ENCODE results near the gene PPP1R15B. TPM values are rescaled to one million over a fixed set of nuclear protein-coding genes. Genes with fewer than 3 reads are reported as not detected.

PPP1R15B gene
- total RNA-seq, 1 donor from 2014 or later = 43.2 TPM

- H3K4me1 Mint-ChIP-seq (ENCODE audit: unreplicated experiment) = peaks cover 19% of the 10 kb centered on the region
- peaks cover 19% of the 10 kb centered on the region for H3K27me3 Mint-ChIP-seq (ENCODE audit: unreplicated experiment)
- peak overlapping the region; percentile 72 for H3K27ac Mint-ChIP-seq (ENCODE audit: unreplicated experiment)
- H3K9me3 Mint-ChIP-seq (ENCODE audit: unreplicated experiment) = no peaks in the 10 kb centered on the region
- no peak for TF ChIP-seq CTCF (IDR thresholded peaks at IDR 0.05; ENCODE audit: unreplicated experiment)
- H3K36me3 Mint-ChIP-seq (ENCODE audit: low read depth, unreplicated experiment) = peaks cover 45% of the 10 kb centered on the region
- DNase-seq (ENCODE audit: low spot score) = no peak
- peak overlapping the region; percentile 33 for H3K4me3 Mint-ChIP-seq (ENCODE audit: unreplicated experiment)
Measured at GRCh38 chr1:204417074-204417997, 5.7 kb upstream of the PPP1R15B start.

GRCh38 chr1:204416589-204417073 lies 5.0 kb upstream of the PPP1R15B start:
- Mint-ChIP-seq H3K27me3 (ENCODE audit: unreplicated experiment) (peaks cover 19% of the 10 kb centered on the region), H3K27ac (ENCODE audit: unreplicated experiment) (no peak overlapping the region), H3K9me3 (ENCODE audit: unreplicated experiment) (no peaks in the 10 kb centered on the region), H3K36me3 (ENCODE audit: low read depth, unreplicated experiment) (peaks cover 45% of the 10 kb centered on the region), H3K4me3 (ENCODE audit: unreplicated experiment) (no peak overlapping the region), H3K4me1 (ENCODE audit: unreplicated experiment) (peaks cover 19% of the 10 kb centered on the region)
- TF ChIP-seq CTCF (IDR thresholded peaks at IDR 0.05; ENCODE audit: unreplicated experiment) = no peak
- DNase-seq (ENCODE audit: low spot score) = no peak

GRCh38 chr1:204415351-204415750 lies 3.7 kb upstream of the PPP1R15B start:
- no peak for DNase-seq (ENCODE audit: low spot score)
- H3K4me1 Mint-ChIP-seq (ENCODE audit: unreplicated experiment) = peaks cover 20% of the 10 kb centered on the region
- H3K36me3 Mint-ChIP-seq (ENCODE audit: low read depth, unreplicated experiment) = peaks cover 33% of the 10 kb centered on the region
- peaks cover 24% of the 10 kb centered on the region for H3K27me3 Mint-ChIP-seq (ENCODE audit: unreplicated experiment)
- no peak for TF ChIP-seq CTCF (IDR thresholded peaks at IDR 0.05; ENCODE audit: unreplicated experiment)
- H3K4me3 Mint-ChIP-seq (ENCODE audit: unreplicated experiment) = no peak overlapping the region
- no peaks in the 10 kb centered on the region for H3K9me3 Mint-ChIP-seq (ENCODE audit: unreplicated experiment)
- H3K27ac Mint-ChIP-seq (ENCODE audit: unreplicated experiment) = no peak overlapping the region

GRCh38 chr1:204414016-204414415 lies 2.4 kb upstream of the PPP1R15B start:
- Mint-ChIP-seq H3K4me3 (ENCODE audit: unreplicated experiment) (no peak overlapping the region), H3K9me3 (ENCODE audit: unreplicated experiment) (no peaks in the 10 kb centered on the region), H3K27ac (ENCODE audit: unreplicated experiment) (peak overlapping the region; percentile 98), H3K36me3 (ENCODE audit: low read depth, unreplicated experiment) (peaks cover 23% of the 10 kb centered on the region), H3K4me1 (ENCODE audit: unreplicated experiment) (peaks cover 17% of the 10 kb centered on the region), H3K27me3 (ENCODE audit: unreplicated experiment) (peaks cover 18% of the 10 kb centered on the region)
- no peak for DNase-seq (ENCODE audit: low spot score)
- TF ChIP-seq CTCF (IDR thresholded peaks at IDR 0.05; ENCODE audit: unreplicated experiment) = no peak

- H3K9me3 Mint-ChIP-seq (ENCODE audit: unreplicated experiment) = no peaks in the 10 kb centered on the region
- no peak for DNase-seq (ENCODE audit: low spot score)
- peak overlapping the region; percentile 98 for H3K27ac Mint-ChIP-seq (ENCODE audit: unreplicated experiment)
- peaks cover 18% of the 10 kb centered on the region for H3K27me3 Mint-ChIP-seq (ENCODE audit: unreplicated experiment)
- peak overlapping the region; percentile 70 for H3K4me3 Mint-ChIP-seq (ENCODE audit: unreplicated experiment)
- peaks cover 13% of the 10 kb centered on the region for H3K4me1 Mint-ChIP-seq (ENCODE audit: unreplicated experiment)
- H3K36me3 Mint-ChIP-seq (ENCODE audit: low read depth, unreplicated experiment) = peaks cover 16% of the 10 kb centered on the region
- TF ChIP-seq CTCF (IDR thresholded peaks at IDR 0.05; ENCODE audit: unreplicated experiment) = no peak
Measured at GRCh38 chr1:204413170-204413535, 1.5 kb upstream of the PPP1R15B start.

All from endothelial cell (in vitro differentiated cells).